GM12878 (cell line): ENCODE measurements around the gene ACOT7.

Source experiments
- CTCF ChIP-seq, 3 experiments: IDR thresholded peaks in 2 of 3; conservative IDR thresholded peaks in 1 of 3; 2 replicates each; pipeline ENCODE4 v1.5.1; 2011; ENCODE audit warnings: low read depth in 3 of 3, low read length in 3 of 3, mild to moderate bottlenecking in 3 of 3, control low read depth in 2 of 3, moderate library complexity in 2 of 3, inconsistent platforms in 1 of 3, mixed read lengths in 1 of 3; ENCODE audit not compliant: control insufficient read depth in 2 of 3, insufficient read depth in 1 of 3; ENCODE audit errors: extremely low read depth in 1 of 3
- RFX5 ChIP-seq: IDR thresholded peaks from 2 replicates; pipeline ENCODE4 v1.6.1; 2011; ENCODE audit warnings: low read depth, low read length, improper control_type of control experiment

DNA sequence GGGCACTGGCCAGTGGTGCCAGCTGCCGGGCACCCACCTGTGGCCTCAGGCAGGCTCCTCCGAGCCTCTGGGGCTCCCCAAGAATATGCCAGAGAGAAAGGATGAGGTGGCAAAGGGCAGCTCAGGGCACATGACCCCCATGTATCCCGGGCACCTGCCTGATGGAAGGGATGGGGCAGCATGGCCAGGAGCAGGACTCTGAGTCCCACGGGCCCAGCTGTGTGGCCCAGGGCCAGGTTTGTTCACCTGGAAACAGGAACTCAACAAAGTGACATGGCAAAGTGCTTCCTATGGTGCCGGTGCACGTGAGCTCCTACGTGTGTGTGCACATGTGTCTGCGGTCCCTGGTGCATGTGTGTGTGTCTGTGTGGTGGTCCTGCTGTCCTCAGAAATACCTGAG, 123.2 kb downstream of the ACOT7 start:
- TF ChIP-seq RFX5 (no peak), CTCF (IDR thresholded peaks at IDR 0.05 in 2 of 3, conservative IDR thresholded peaks at IDR 0.05 in 1 of 3; ENCODE audit: control insufficient read depth in 2 of 3, extremely low read depth in 1 of 3, insufficient read depth in 1 of 3, low read depth in 3 of 3, low read length in 3 of 3) (no peak)
